Endothelial cell of umbilical vein (primary cell): ENCODE measurements around the gene CALML6. TPM values are rescaled to one million over a fixed set of nuclear protein-coding genes. Genes with fewer than 3 reads are reported as not detected.
A peak's percentile ranks its signal among the peaks of the same experiment; 100 is the strongest.

ENCODE experiments used
- BruUV-seq: library from RNA; stranded (reverse); fragments of 400-500 nt; replicated peaks from 2 replicates; lab custom pipeline; 2021; lab: Mats Ljungman, UMichigan
- CTCF ChIA-PET: fragments of 300-600, 350-600 bp; sonication (Branson Sonifier 250); formaldehyde crosslinking; loops from one replicate; lab custom pipeline; 2021; ENCODE audit warnings: antibody characterized with exemption, inconsistent platforms; lab: Charles Lee
- POLR2A ChIA-PET: fragments of 300-600, 350-600 bp; sonication (Branson Sonifier 250); formaldehyde crosslinking; loops from one replicate; lab custom pipeline; 2021; ENCODE audit warnings: antibody characterized with exemption, inconsistent platforms; lab: Charles Lee
- DNase-seq: peaks from one replicate; pipeline ENCODE4 v3.0.0-alpha.2; 2011; ENCODE audit warnings: low read depth, low spot score
- FAIRE-seq: peaks from 2 replicates; lab custom pipeline; 2011; peaks lifted over from hg19 to GRCh38; lab: Jason Lieb, UNC
- H2AFZ ChIP-seq: 2 replicates; pipeline ENCODE4 v1.6.0; 2012; ENCODE audit warnings: low read depth, low read length, control low read depth, inconsistent platforms
- H3K27ac ChIP-seq: 2 replicates; pipeline ENCODE4 v1.5.1; 2011; ENCODE audit warnings: low read depth, mild to moderate bottlenecking, control low read depth, low read length, moderate library complexity; ENCODE audit not compliant: insufficient read depth
- H3K27me3 ChIP-seq, 2 experiments: 2 replicates each; pipeline versions ENCODE4 v1.6.0 to v1.6.1; 2011; ENCODE audit warnings: low read length in 2 of 2, mixed read lengths in 1 of 2; ENCODE audit not compliant: control insufficient read depth in 2 of 2, insufficient read depth in 2 of 2
- H3K36me3 ChIP-seq, 2 experiments: 2 replicates in 1 of 2; 3 replicates in 1 of 2; pipeline ENCODE4 v1.5.1; 2011; ENCODE audit warnings: low read length in 2 of 2, mild to moderate bottlenecking in 1 of 2, moderate library complexity in 1 of 2; ENCODE audit not compliant: control insufficient read depth in 2 of 2, insufficient read depth in 2 of 2; ENCODE audit errors: extremely low read depth in 1 of 2
- H3K4me1 ChIP-seq: 3 replicates; pipeline ENCODE4 v1.5.1; 2011; ENCODE audit warnings: mild to moderate bottlenecking, low read length; ENCODE audit not compliant: control insufficient read depth, insufficient read depth; ENCODE audit errors: extremely low read depth
- H3K4me2 ChIP-seq: 2 replicates; pipeline ENCODE4 v1.6.1; 2011; ENCODE audit warnings: low read length, control low read depth, mixed read lengths; ENCODE audit not compliant: insufficient read depth
- H3K4me3 ChIP-seq, 3 experiments: fragments of 200-600 bp in 1 of 3; sonication (generic), shearing (Covaris generic) in 1 of 3; replicated peaks in 1 of 3; 2 replicates each; pipeline ENCODE4 v1.5.1; 2011 to 2016; ENCODE audit warnings: control low read depth in 3 of 3, low read length in 3 of 3, mild to moderate bottlenecking in 2 of 3, inconsistent platforms in 1 of 3, low read depth in 1 of 3, moderate library complexity in 1 of 3; ENCODE audit not compliant: insufficient read depth in 1 of 3
- H3K79me2 ChIP-seq: 2 replicates; pipeline ENCODE4 v1.6.0; 2012; ENCODE audit warnings: low read length, inconsistent platforms; ENCODE audit not compliant: control insufficient read depth, insufficient read depth
- H3K9ac ChIP-seq: replicated peaks from 2 replicates; pipeline ENCODE3; 2011; ENCODE audit warnings: low read length, control low read depth; ENCODE audit not compliant: insufficient read depth; ENCODE audit errors: extremely low read depth
- H3K9me1 ChIP-seq: replicated peaks from 3 replicates; pipeline ENCODE4 v1.6.0; 2011; ENCODE audit warnings: mild to moderate bottlenecking, low read length; ENCODE audit not compliant: control insufficient read depth, insufficient read depth; ENCODE audit errors: extremely low read depth
- H3K9me3 ChIP-seq: replicated peaks from 2 replicates; pipeline ENCODE4 v1.5.1; 2012; ENCODE audit warnings: low read length, inconsistent platforms; ENCODE audit not compliant: control insufficient read depth, insufficient read depth
- H4K20me1 ChIP-seq: replicated peaks from 2 replicates; pipeline ENCODE3; 2011; ENCODE audit warnings: mild to moderate bottlenecking, low read length; ENCODE audit not compliant: control insufficient read depth, insufficient read depth; ENCODE audit errors: extremely low read depth
- CTCF ChIP-seq, 2 donors: IDR thresholded peaks; 1 replicate in 1 of 2; 2 replicates in 1 of 2; pipeline ENCODE4 v1.5.1; 2011; ENCODE audit warnings: low read length in 2 of 2, mild to moderate bottlenecking in 2 of 2, moderate library complexity in 2 of 2, control low read depth in 1 of 2, inconsistent platforms in 1 of 2, low read depth in 1 of 2; ENCODE audit not compliant: insufficient read depth in 1 of 2; ENCODE audit errors: extremely low read depth in 1 of 2
- EZH2 ChIP-seq: IDR thresholded peaks from 2 replicates; pipeline ENCODE4 v1.6.1; 2012; ENCODE audit warnings: borderline replicate concordance, low read depth, mild to moderate bottlenecking, moderate library complexity, low read length, inconsistent platforms; ENCODE audit not compliant: severe bottlenecking
- FOS ChIP-seq: IDR thresholded peaks from 2 replicates; pipeline ENCODE4 v1.6.1; 2011; ENCODE audit warnings: mild to moderate bottlenecking, low read length, moderate library complexity, borderline replicate concordance; ENCODE audit not compliant: insufficient read depth
- GATA2 ChIP-seq: IDR thresholded peaks from 2 replicates; pipeline ENCODE4 v1.7.0; 2011; ENCODE audit warnings: low read depth, mild to moderate bottlenecking, moderate library complexity, mixed read lengths, low read length; ENCODE audit not compliant: insufficient read length, insufficient read depth
- JUN ChIP-seq: IDR thresholded peaks from 2 replicates; pipeline ENCODE4 v1.6.1; 2011; ENCODE audit warnings: borderline replicate concordance, low read depth; ENCODE audit not compliant: insufficient read length, insufficient read depth
- POLR2A ChIP-seq: IDR thresholded peaks from 2 replicates; pipeline ENCODE4 v1.6.1; 2012; ENCODE audit warnings: low read depth, mild to moderate bottlenecking, control low read depth, low read length
- POLR2AphosphoS5 ChIP-seq: IDR thresholded peaks from 2 replicates; pipeline ENCODE4 v1.6.1; 2012; ENCODE audit warnings: low read depth, mild to moderate bottlenecking, control low read depth, low read length, moderate library complexity; ENCODE audit not compliant: insufficient read depth
- dilution Hi-C: fragments of 300-500 bp; cut with MboI; formaldehyde crosslinking; loops from one replicate; pipeline ENCODE4 v1.15.0; 2019; ENCODE audit warnings: low sequenced_read_pairs; ENCODE audit not compliant: extremely low pct_ligation_motif_present
- intact Hi-C: fragments of 100-400 bp; cut with micrococcal nuclease; formaldehyde crosslinking; loops from one replicate; pipeline ENCODE4 v1.10.0; 2022
- polyA plus RNA-seq, 4 experiments: library from polyadenylated mRNA; depleted of rRNA in 3 of 4; stranded (reverse) in 3 of 4; unstranded in 1 of 4; fragments of >200 nt; gene quantifications; 2 replicates each; pipeline versions ENCODE4 v1.2.1 to v1.2.3, GENCODE V29; 2011 to 2012; ENCODE audit warnings: missing spikeins in 1 of 4
- total RNA-seq: library from RNA; stranded (reverse); gene quantifications from 2 replicates; pipeline ENCODE4 v1.2.3, GENCODE V29; 2021
- TF ChIP-seq, protein P1 (sequence below): IDR thresholded peaks from 2 replicates; pipeline ENCODE4 v1.6.1; 2011; ENCODE audit not compliant: insufficient read depth, insufficient read length

The CALML6 gene
- total and polyA plus RNA-seq, 2 donors (not counting 3 experiments of a cell fraction or from before 2014, with no cell fraction given): 0.36 to 0.44 TPM

DNA sequence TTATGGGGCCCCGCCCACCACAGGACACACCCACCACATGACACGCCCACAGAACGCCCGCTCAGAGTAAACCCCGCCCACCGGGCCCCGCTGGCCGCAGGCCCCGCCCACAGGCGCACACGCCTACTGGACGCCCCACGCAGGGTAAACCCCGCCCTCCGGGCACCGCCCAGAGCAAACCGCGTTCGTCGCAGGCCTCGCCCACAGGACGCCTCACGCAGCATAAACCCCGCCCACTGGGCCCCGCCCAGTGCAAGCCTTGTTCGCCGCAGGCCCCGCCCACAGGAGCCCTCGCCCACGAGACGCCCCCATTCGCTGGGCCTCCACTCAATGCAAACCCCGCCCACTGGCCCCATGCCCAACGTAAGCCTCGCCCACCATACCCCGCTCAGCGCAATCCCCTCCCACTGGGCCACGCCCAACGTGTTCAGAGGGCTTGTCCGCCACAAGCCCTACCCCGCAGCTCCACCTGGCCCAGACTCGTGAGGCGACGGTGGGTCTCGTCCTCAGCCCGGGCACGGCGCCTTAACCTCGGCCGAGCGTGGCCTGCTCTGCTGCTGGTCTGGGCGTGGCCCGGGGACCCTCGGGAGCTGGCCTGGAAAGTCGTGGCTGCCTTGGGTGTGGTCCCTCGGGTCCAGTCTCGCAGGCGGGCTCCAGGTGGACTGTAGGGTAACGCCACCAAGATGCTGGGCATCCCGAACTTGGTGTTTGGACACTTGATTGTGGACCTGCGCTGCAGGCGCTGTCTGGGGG lies 4.4 kb downstream of the CALML6 start:
- peak overlapping the region; percentile 88 for H2AFZ ChIP-seq
- peak; percentile 99 for FAIRE-seq
- no peaks in the 10 kb centered on the region for H3K9me3 ChIP-seq
- TF ChIP-seq EZH2 (no peak), GATA2 (no peak), CTCF (IDR thresholded peaks at IDR 0.05; ENCODE audit: extremely low read depth in 1 of 2, insufficient read depth in 1 of 2, low read depth in 1 of 2, low read length in 2 of 2) (no peak), POLR2AphosphoS5 (no peak), FOS (no peak), POLR2A (no peak), JUN (no peak)
- TF ChIP-seq, protein P1, sequence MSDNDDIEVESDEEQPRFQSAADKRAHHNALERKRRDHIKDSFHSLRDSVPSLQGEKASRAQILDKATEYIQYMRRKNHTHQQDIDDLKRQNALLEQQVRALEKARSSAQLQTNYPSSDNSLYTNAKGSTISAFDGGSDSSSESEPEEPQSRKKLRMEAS: peak; percentile 26
- intact Hi-C loops (loop anchor here (1.0 to 10.0 kb wide), 2 partner anchors 10 to 215 kb away; no protein-coding TSS in a partner anchor), dilution Hi-C loops (no loop called here)
- H3K9ac ChIP-seq: no peak overlapping the region
- BruUV-seq: no TSS peak
- peaks cover 5% of the 10 kb centered on the region for H3K4me1 ChIP-seq
- DNase-seq: peak; percentile 98
- H3K79me2 ChIP-seq: no peaks in the 10 kb centered on the region
- H3K4me2 ChIP-seq: peak overlapping the region; percentile 52
- H4K20me1 ChIP-seq: no peaks in the 10 kb centered on the region
- H3K4me3 ChIP-seq: peak overlapping the region in 2 of 3 experiments; percentile 40 to 42
- no peaks in the 10 kb centered on the region for H3K27me3 ChIP-seq
- ChIA-PET POLR2A (no interaction called here), CTCF (interaction anchor here (1.1 kb wide), 1 partner anchor 11 kb away, joined by 4 read pairs; no protein-coding TSS in a partner anchor)
- H3K36me3 ChIP-seq: no peaks in the 10 kb centered on the region
- no peaks in the 10 kb centered on the region for H3K9me1 ChIP-seq
- H3K27ac ChIP-seq: no peak overlapping the region
